Osteocyte (in vitro differentiated cells): ENCODE measurements around the gene PRDM16. TPM values are rescaled to one million over a fixed set of nuclear protein-coding genes. Genes with fewer than 3 reads are reported as not detected.

Experiments used
- DNase-seq: peaks from one replicate; pipeline ENCODE4 v3.0.0; 2021; ENCODE audit warnings: mixed read lengths; ENCODE audit not compliant: unreplicated experiment; ENCODE audit errors: extremely low spot score
- H3K27ac Mint-ChIP-seq: one replicate; pipeline ENCODE4 v1.8.0; 2021; ENCODE audit warnings: mild to moderate bottlenecking, mixed read lengths; ENCODE audit not compliant: unreplicated experiment
- H3K27me3 Mint-ChIP-seq: one replicate; pipeline ENCODE4 v1.8.0; 2021; ENCODE audit warnings: mixed read lengths; ENCODE audit not compliant: unreplicated experiment
- H3K36me3 Mint-ChIP-seq: one replicate; pipeline ENCODE4 v1.8.0; 2021; ENCODE audit warnings: mixed read lengths; ENCODE audit not compliant: unreplicated experiment
- H3K4me1 Mint-ChIP-seq: one replicate; pipeline ENCODE4 v1.8.0; 2021; ENCODE audit warnings: mixed read lengths; ENCODE audit not compliant: unreplicated experiment
- H3K4me3 Mint-ChIP-seq: one replicate; pipeline ENCODE4 v1.8.0; 2021; ENCODE audit warnings: mild to moderate bottlenecking, moderate library complexity, mixed read lengths; ENCODE audit not compliant: unreplicated experiment
- H3K9me3 Mint-ChIP-seq: one replicate; pipeline ENCODE4 v1.8.0; 2021; ENCODE audit warnings: mixed read lengths; ENCODE audit not compliant: unreplicated experiment
- CTCF ChIP-seq: fragments of 200-600 bp; sonication (generic); IDR thresholded peaks from 2 replicates; pipeline ENCODE4 v1.5.0; 2021; ENCODE audit warnings: antibody characterized with exemption, mild to moderate bottlenecking, moderate library complexity
- total RNA-seq: library from RNA; stranded (reverse); gene quantifications from 2 replicates; pipeline ENCODE4 v1.2.1, GENCODE V29; 2021

Gene PRDM16
- total RNA-seq, 1 donor from 2014 or later, result 7.1 TPM

- no peaks in the 10 kb centered on the region for H3K9me3 Mint-ChIP-seq
- DNase-seq, result no peak
- peaks cover 5% of the 10 kb centered on the region for H3K4me1 Mint-ChIP-seq
- H3K27me3 Mint-ChIP-seq, result no peaks in the 10 kb centered on the region
- no peak overlapping the region for H3K4me3 Mint-ChIP-seq
- no peak overlapping the region for H3K27ac Mint-ChIP-seq
- no peaks in the 10 kb centered on the region for H3K36me3 Mint-ChIP-seq
- no peak for TF ChIP-seq CTCF
Observed at GRCh38 chr1:3246251-3246650, 177.2 kb downstream of the PRDM16 start.

- H3K27me3 Mint-ChIP-seq, result no peaks in the 10 kb centered on the region
- H3K27ac Mint-ChIP-seq, result no peak overlapping the region
- H3K4me1 Mint-ChIP-seq, result peaks cover 5% of the 10 kb centered on the region
- DNase-seq, result no peak
- TF ChIP-seq CTCF, result no peak
- H3K36me3 Mint-ChIP-seq, result no peaks in the 10 kb centered on the region
- H3K9me3 Mint-ChIP-seq, result no peaks in the 10 kb centered on the region
- no peak overlapping the region for H3K4me3 Mint-ChIP-seq
Observed at GRCh38 chr1:3247521-3248121, 178.6 kb downstream of the PRDM16 start.

GRCh38 chr1:3248155-3249141, 179.4 kb downstream of the PRDM16 start:
- no peak for DNase-seq
- TF ChIP-seq CTCF, result no peak
- no peaks in the 10 kb centered on the region for H3K9me3 Mint-ChIP-seq
- no peaks in the 10 kb centered on the region for H3K36me3 Mint-ChIP-seq
- peaks cover 5% of the 10 kb centered on the region for H3K4me1 Mint-ChIP-seq
- H3K27ac Mint-ChIP-seq, result no peak overlapping the region
- H3K4me3 Mint-ChIP-seq, result no peak overlapping the region
- H3K27me3 Mint-ChIP-seq, result no peaks in the 10 kb centered on the region

- no peaks in the 10 kb centered on the region for H3K27me3 Mint-ChIP-seq
- H3K4me1 Mint-ChIP-seq, result peaks cover 5% of the 10 kb centered on the region
- H3K4me3 Mint-ChIP-seq, result no peak overlapping the region
- no peaks in the 10 kb centered on the region for H3K9me3 Mint-ChIP-seq
- H3K27ac Mint-ChIP-seq, result no peak overlapping the region
- no peaks in the 10 kb centered on the region for H3K36me3 Mint-ChIP-seq
- DNase-seq, result no peak
- no peak for TF ChIP-seq CTCF
Observed at GRCh38 chr1:3249231-3249630, 180.2 kb downstream of the PRDM16 start.
